OCI-LY1 (cell line): Measurements from ENCODE around the gene GPR139.

ENCODE experiments used
- EZH2 ChIP-seq: fragments of 200-600 bp; sonication (generic), shearing (Covaris generic); IDR thresholded peaks from 2 replicates; pipeline ENCODE4 v1.8.0; 2017; ENCODE audit warnings: borderline replicate concordance, mixed run types, mild to moderate bottlenecking, antibody characterized with exemption, low read length, moderate library complexity, mixed read lengths
- TF ChIP-seq, protein P1 (sequence below): fragments of 200-600 bp; sonication (generic), shearing (Covaris generic); IDR thresholded peaks from 2 replicates; pipeline ENCODE4 v1.5.1; 2017; ENCODE audit warnings: mild to moderate bottlenecking, antibody characterized with exemption, low read length, moderate library complexity, mixed read lengths

DNA sequence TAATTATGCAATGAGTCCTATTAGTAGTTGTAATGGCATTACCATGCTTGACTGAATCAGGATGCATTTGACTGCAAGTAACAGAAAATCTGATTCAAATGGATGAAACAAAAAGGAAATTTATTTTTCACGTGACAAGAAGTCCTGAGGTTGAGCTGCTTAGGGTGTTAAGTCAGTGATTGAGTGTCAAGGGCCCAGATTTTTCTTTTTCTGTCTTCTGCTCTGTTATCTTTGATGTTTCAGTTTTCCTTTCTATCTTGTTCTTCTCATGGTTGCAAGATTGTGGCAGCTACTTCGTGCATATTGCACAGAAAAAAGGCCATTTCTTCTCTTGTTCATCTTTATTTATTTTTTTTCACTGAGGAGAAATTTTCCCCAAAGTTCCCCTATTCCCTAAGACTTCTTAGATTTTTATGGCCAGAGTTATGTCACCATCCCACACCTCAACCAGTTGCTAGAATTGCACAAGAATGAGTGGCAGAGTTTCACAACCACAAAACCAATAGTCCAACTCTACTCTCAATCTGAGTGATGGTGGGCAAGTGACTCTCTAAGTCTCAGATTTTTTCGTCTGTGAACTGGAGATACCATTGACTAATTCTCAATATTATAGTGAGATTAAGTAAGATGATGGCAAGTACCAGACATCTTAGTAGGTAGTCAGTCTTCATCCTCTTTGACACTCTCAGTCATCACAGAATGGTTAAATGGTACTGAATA, 15.7 kb upstream of the GPR139 start:
- TF ChIP-seq, protein P1, sequence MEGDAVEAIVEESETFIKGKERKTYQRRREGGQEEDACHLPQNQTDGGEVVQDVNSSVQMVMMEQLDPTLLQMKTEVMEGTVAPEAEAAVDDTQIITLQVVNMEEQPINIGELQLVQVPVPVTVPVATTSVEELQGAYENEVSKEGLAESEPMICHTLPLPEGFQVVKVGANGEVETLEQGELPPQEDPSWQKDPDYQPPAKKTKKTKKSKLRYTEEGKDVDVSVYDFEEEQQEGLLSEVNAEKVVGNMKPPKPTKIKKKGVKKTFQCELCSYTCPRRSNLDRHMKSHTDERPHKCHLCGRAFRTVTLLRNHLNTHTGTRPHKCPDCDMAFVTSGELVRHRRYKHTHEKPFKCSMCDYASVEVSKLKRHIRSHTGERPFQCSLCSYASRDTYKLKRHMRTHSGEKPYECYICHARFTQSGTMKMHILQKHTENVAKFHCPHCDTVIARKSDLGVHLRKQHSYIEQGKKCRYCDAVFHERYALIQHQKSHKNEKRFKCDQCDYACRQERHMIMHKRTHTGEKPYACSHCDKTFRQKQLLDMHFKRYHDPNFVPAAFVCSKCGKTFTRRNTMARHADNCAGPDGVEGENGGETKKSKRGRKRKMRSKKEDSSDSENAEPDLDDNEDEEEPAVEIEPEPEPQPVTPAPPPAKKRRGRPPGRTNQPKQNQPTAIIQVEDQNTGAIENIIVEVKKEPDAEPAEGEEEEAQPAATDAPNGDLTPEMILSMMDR: no peak
- TF ChIP-seq EZH2: no peak
